Mononuclear cell (primary cell): Measurements from ENCODE around the gene ARHGEF26. TPM values are rescaled to one million over a fixed set of nuclear protein-coding genes. Genes with fewer than 3 reads are reported as not detected.

Source experiments
- H3K27me3 ChIP-seq: 2 replicates; pipeline ENCODE4 v1.6.0; 2011; ENCODE audit warnings: low read length, control low read depth; ENCODE audit not compliant: insufficient read depth
- H3K4me1 ChIP-seq: 2 replicates; pipeline ENCODE4 v1.5.1; 2011; ENCODE audit warnings: mild to moderate bottlenecking, low read length, control low read depth; ENCODE audit not compliant: insufficient read depth
- H3K4me3 ChIP-seq: 2 replicates; pipeline ENCODE4 v1.5.1; 2011; ENCODE audit warnings: mild to moderate bottlenecking, low read length, moderate library complexity
- H3K9me3 ChIP-seq: 2 replicates; pipeline ENCODE4 v1.5.1; 2011; ENCODE audit warnings: low read depth, mild to moderate bottlenecking, control low read depth, low read length
- total RNA-seq: library from RNA; depleted of rRNA; stranded (reverse); fragments of >200 nt; gene quantifications from one replicate; pipeline ENCODE4 v1.2.3, GENCODE V29; 2012

The ARHGEF26 gene
- total RNA-seq, 1 donor, result 0.21 TPM

DNA sequence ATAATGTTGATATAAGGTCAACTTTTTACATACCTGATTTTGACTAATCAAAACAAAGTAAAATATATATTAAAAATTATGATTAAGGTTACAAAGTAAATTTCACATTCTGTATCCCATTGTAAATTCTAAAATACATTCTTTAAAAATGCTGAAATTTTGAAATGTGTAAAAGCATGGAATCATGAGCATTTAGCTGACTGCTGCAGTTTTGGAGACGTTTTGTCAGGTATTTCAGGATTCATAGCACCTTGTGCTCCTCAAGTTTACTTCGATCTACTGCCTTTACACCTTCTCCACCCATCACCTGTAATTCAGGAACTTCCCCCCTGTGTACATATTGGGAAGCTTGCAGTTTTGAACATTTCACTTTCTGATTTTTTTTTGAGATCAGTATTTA is 71.0 kb downstream of the ARHGEF26 start:
- H3K4me1 ChIP-seq, result peaks cover 4% of the 10 kb centered on the region
- no peaks in the 10 kb centered on the region for H3K9me3 ChIP-seq
- H3K4me3 ChIP-seq, result no peak overlapping the region
- no peaks in the 10 kb centered on the region for H3K27me3 ChIP-seq

DNA sequence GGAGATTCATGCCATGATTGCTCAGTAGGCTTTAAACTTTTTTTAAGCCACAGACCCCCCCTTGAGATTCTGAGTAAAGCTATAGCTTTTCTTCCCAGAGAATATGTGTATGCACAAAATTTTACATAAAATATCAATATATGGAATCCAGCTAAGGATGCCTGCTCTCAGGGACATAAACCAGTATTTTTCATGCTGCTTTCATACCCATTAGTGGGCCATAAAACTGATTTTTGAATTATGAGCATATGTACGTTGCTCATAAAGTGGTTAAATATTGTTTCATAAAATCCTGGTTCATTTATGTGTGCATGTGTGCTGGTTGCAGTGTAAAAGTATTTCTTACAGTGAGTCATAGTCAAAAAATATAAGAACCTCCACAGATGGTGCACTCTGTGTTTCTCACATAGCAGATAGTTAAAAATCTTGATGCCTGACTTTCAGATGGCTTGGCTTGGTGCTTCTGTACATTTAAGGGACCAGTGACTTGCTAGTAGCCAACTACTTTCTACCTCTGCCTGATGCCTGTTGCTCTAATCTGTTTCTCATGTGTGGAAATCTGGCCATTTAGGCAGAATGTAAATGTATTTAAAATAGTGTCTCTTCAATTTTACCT is 71.9 kb downstream of the ARHGEF26 start:
- Histone ChIP-seq H3K27me3 (no peaks in the 10 kb centered on the region), H3K4me1 (peaks cover 4% of the 10 kb centered on the region), H3K9me3 (no peaks in the 10 kb centered on the region), H3K4me3 (no peak overlapping the region)

DNA sequence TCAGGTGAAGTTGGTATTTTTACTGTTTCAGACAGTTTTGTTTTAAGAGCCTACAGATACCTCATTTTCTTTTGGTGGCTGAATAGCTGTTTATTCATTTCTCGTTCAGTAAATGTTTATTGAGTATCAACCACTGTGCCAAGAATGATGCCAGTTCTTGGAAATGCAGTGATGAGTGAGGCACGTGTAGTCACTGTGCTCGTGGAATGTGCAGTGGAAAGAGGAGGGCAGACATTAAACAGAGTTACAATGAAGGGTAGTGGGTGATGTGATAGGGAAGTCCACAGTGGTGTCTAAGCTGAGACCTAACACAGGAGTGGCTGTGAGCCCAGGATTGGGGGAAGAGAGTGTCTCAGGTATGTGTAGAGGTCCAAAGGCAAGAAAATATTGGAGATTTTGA is 73.7 kb downstream of the ARHGEF26 start:
- no peaks in the 10 kb centered on the region for H3K4me1 ChIP-seq
- H3K9me3 ChIP-seq, result no peaks in the 10 kb centered on the region
- H3K27me3 ChIP-seq, result no peaks in the 10 kb centered on the region
- H3K4me3 ChIP-seq, result no peak overlapping the region

DNA sequence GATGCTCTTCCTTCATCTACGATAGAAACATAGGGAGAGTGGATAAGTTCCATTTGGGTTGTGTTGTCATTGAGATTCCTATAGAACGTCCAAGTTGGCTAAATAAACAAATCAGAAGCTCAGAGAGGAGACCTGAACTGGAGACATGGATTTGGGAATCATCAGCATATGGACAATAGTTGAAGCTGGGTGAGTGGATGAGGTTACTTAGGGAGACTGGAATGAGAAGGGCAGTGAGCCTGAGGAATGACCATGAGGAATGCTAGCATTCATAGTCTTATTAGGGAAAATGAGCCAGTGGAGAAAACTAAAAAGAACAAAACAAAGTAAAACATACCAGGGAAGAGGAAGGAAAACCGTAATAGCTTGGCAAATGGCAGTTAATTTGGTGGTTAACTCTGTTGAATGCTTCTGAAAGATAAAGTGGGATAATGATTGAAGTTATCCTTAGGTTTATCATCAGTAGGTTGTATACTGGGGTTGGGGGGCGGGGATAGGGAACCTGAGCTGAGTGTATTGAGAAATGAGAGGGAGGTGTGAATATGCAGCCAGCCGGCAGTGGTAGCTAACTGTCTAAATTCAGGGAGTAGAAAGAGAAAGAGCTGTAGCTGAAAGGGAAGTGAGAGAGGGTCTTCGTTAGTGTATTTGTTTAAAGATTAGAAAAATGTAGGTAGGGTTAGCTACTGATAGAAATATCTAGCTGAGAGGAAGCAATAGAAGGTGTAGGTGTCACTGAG is 74.6 kb downstream of the ARHGEF26 start:
- Histone ChIP-seq H3K27me3 (no peaks in the 10 kb centered on the region), H3K4me1 (no peaks in the 10 kb centered on the region), H3K9me3 (no peaks in the 10 kb centered on the region), H3K4me3 (no peak overlapping the region)

DNA sequence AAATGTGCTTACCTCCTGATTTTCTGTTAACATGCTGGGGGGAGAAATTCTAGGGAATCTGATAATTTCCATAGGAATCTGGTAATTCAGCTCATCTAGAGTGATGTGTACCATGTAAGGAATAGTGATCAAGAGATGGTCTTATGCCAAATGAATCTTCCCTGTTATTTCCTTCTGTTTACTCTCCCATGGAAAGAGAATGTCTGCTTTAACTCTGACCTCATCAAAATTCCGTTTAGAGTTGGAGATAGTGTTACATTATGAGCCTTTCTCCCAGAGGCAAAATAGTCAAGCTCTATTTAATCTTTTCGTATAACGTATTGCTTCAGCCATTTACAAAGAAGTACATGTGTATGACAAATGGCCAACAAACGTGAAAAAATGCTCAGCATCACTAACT is 76.6 kb downstream of the ARHGEF26 start:
- Histone ChIP-seq H3K9me3 (no peaks in the 10 kb centered on the region), H3K4me3 (no peak overlapping the region), H3K27me3 (no peaks in the 10 kb centered on the region), H3K4me1 (no peaks in the 10 kb centered on the region)

DNA sequence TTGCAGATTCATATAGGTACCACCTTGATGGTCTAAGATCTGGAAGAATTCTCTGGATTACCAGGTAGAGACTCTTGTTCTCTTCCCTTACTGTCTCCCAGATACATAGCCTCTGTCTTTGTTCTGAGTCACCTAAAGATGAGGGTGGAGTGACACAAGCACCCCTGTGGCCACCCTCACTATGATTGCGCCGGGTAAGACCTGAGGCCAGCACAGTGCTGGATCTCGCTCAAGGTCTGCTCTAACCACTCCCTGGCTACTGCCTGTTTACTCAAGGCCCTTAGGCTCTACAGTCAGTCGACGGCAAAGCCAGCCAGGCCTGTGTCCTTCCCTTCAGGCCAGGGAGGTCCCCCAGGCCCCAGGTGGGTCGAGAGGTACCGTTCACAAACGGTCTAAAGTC is 88.3 kb downstream of the ARHGEF26 start:
- Histone ChIP-seq H3K4me1 (no peaks in the 10 kb centered on the region), H3K4me3 (no peak overlapping the region), H3K9me3 (no peaks in the 10 kb centered on the region), H3K27me3 (no peaks in the 10 kb centered on the region)

DNA sequence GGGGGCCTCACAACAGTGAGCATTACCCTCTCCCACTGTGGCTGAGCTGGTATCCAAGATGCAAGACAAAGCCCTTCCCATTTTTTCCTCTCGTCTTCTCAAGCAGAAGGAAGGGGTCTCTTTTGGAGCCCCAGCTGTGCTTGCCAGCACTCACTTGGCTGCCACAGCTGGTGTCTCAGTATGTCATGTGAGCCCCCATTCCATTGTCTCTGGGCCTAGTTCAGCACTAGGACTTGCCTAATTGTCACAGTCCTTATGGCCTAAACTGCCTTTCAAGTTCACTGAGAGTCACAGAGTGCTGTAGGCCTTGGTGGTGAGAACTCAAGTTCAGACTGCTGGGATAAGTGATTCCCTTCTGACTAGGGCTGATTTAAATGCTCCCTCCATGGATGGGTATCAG is 89.8 kb downstream of the ARHGEF26 start:
- H3K4me1 ChIP-seq, result no peaks in the 10 kb centered on the region
- no peaks in the 10 kb centered on the region for H3K9me3 ChIP-seq
- no peaks in the 10 kb centered on the region for H3K27me3 ChIP-seq
- H3K4me3 ChIP-seq, result no peak overlapping the region

DNA sequence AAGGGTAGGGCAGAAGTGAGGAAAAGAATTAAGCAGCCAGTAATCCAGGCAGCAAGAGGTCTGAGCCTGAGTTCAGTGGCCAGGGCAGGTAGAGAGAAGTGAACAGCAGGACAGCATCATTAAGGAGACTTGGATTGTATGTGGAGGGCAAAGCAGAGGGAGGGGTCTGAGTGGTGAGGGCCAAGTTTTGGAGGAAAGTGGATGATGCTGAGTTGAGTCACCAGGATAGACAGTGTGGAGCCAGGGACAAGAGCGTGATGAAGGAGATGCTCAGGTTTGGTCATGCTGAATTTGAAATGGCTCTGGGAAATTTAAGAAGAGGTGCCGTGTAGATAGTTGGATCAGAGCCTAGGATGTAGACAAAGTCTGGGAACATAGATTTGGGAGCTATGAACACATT is 93.1 kb downstream of the ARHGEF26 start:
- Histone ChIP-seq H3K27me3 (no peaks in the 10 kb centered on the region), H3K9me3 (no peaks in the 10 kb centered on the region), H3K4me3 (no peak overlapping the region), H3K4me1 (no peaks in the 10 kb centered on the region)

DNA sequence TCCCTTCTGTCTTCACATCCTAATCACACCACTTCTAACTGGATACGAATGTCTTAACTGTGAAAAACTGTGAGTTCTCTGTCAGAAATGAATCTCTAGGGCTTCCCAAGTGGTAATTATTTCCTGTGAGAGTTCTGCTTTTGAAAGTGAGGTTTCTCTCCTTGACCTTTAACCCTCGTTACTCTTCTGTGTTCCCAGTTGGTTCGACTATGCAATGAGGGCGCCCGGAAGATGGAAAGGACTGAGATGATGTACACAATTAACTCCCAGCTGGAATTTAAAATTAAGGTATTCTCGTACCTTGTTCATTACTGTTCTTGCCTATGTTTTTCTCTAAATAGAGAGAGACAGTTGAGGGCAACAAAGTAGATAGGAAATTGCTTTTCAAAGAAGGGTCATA is 96.5 kb downstream of the ARHGEF26 start:
- Histone ChIP-seq H3K9me3 (no peaks in the 10 kb centered on the region), H3K4me3 (no peak overlapping the region), H3K4me1 (no peaks in the 10 kb centered on the region), H3K27me3 (no peaks in the 10 kb centered on the region)

DNA sequence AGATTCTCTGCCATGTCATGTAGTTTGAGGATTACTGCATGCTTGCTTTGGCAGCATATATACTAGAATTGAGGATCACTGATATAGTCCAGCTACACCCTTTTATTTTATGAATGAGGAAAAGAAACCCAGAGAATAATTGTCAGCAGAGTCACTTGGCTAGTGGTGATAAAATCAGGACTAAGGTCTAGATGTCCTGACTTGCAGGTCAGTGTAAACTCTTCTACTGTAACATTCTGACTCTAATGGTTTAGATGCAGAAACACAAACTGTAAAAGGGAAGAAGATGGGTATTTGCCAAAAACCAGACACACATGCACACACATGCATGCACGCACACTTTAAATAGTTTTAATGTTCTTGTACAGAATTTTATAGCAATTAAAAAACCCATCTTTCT is 97.5 kb downstream of the ARHGEF26 start:
- Histone ChIP-seq H3K4me3 (no peak overlapping the region), H3K4me1 (no peaks in the 10 kb centered on the region), H3K27me3 (no peaks in the 10 kb centered on the region)

DNA sequence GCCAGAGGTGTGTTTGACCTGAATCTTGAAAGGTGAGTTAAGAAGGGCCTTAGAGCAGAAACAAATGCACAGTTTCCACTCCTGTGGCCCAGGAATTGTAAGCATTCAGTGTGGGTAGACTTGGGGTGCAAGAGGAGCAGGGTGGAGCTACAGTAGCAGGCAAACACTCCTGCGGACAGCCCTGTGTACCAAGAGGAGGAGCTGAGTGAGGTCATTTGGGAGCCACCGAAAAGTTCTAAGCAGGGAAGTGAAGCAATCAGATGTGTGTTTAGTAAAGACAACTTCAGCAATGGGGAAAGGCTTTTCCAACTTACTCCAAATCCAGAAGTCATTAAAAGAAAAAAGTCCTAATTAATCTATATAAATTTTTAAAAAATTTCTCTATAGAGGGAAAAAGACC is 99.3 kb downstream of the ARHGEF26 start:
- Histone ChIP-seq H3K27me3 (no peaks in the 10 kb centered on the region), H3K4me1 (peaks cover 3% of the 10 kb centered on the region)

More for the DNA sequence above, 97.5 kb downstream of the ARHGEF26 start:
- H3K9me3 ChIP-seq, result no peaks in the 10 kb centered on the region

DNA sequence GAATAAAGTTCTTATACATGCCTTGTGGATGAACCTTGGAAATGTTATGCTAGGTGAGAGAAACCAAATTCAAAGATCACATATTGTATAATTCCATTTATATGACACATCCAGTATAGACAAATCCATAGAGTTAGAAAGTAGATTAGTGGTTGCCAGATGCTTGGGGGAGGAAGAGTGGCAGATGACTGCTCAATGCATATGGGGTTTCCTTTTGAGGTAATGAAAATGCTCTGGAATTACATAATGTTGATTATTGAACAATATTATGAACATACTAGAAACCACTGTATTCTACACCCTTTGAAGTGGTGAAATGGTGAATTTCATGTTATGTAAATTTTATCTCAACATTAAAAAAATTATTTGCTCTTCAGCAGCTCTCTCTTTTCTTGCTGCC is 102.3 kb downstream of the ARHGEF26 start:
- H3K4me3 ChIP-seq, result no peak overlapping the region
- peaks cover 3% of the 10 kb centered on the region for H3K4me1 ChIP-seq
- H3K27me3 ChIP-seq, result no peaks in the 10 kb centered on the region
- H3K9me3 ChIP-seq, result no peaks in the 10 kb centered on the region

More for the DNA sequence above, 99.3 kb downstream of the ARHGEF26 start:
- Histone ChIP-seq H3K4me3 (no peak overlapping the region), H3K9me3 (no peaks in the 10 kb centered on the region)

DNA sequence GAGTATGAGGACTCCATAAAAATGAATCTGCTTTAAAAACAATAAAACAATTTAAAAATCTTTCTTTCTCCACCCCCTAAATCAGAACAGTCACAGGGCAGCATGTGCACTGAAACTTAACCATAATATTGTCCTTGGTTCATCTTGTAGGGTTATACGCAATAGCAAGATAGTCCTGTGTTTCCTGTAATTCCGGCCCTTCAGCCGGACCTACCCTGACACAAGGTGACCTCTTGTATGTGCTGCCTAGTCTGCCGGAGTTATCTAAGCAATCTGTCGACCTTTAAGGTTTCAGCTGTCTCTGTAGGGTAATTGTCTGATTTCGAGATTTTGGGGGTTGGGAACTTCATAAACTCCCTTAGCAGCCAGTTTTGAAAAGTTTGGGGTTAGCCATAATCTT is 103.2 kb downstream of the ARHGEF26 start:
- H3K4me3 ChIP-seq, result no peak overlapping the region
- H3K9me3 ChIP-seq, result no peaks in the 10 kb centered on the region
- H3K4me1 ChIP-seq, result peaks cover 3% of the 10 kb centered on the region
- H3K27me3 ChIP-seq, result no peaks in the 10 kb centered on the region

DNA sequence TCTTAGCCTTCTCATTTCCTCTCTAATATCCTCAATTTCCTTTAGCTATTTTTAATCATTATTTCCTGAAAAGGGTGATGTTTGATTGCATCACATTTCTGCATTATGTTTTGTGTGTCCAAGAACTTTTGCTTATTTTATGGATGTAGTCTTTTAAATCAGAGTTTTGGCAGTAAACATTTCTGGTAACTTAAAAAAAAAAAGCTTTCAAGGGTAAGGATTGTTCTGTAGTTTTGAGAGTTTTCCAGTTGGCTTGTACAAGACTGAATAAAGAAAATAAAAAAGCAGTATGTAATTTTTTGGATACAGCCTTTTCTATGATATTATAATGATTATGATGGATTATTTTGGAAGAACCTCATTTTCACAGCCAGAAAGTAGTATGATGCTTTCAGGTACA is 103.7 kb downstream of the ARHGEF26 start:
- no peaks in the 10 kb centered on the region for H3K9me3 ChIP-seq
- H3K4me3 ChIP-seq, result no peak overlapping the region
- H3K4me1 ChIP-seq, result peaks cover 3% of the 10 kb centered on the region
- H3K27me3 ChIP-seq, result no peaks in the 10 kb centered on the region

DNA sequence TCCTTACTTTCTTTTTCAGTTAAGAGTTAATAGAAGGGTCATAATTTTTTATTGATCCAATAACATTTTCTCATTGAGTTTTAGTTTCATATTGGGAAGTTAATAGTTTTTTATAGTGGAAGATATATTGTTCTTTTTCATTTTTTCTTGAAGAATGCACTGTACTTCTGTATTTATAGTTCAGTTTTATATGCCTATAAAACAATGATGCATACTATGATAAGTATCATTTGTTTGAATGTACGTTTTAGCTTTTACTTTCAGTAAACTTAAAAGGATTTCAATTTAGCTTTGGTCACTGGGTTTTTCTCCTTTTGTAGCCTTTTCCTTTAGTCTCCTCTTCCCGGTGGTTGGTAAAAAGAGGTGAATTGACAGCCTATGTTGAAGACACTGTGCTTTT is 104.3 kb downstream of the ARHGEF26 start:
- Histone ChIP-seq H3K4me3 (no peak overlapping the region), H3K27me3 (no peaks in the 10 kb centered on the region), H3K9me3 (no peaks in the 10 kb centered on the region), H3K4me1 (peaks cover 3% of the 10 kb centered on the region)

DNA sequence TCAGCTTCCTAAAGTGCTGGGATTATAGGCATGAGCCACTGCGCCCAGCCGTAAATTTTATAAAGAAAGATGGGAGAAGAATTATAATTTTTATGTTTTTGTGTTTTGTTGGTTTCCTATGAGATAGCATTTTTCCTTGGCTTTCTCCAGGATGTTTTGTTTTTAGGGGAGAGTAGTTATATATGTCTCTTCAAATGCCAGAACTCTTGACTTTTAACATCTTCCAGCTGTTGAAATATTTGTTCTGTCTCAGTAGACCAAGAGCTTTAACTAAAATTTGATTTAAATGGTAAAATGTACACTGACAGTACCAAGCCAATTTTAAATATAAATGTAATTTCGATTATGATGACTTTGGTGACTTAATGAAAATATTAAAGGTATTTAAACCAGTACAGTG is 106.3 kb downstream of the ARHGEF26 start:
- Histone ChIP-seq H3K4me1 (peaks cover 3% of the 10 kb centered on the region), H3K9me3 (no peaks in the 10 kb centered on the region), H3K27me3 (peaks cover 7% of the 10 kb centered on the region), H3K4me3 (no peak overlapping the region)
